ENCODE data around the gene KLHL13. TPM values are rescaled to one million over a fixed set of nuclear protein-coding genes. Genes with fewer than 3 reads are reported as not detected.
"Not testable (repeated sequence)": the region's sequence is repeated elsewhere in the genome, so short reads cannot be mapped to it uniquely, and the experiment has no call there.

The KLHL13 gene
- polyA plus RNA-seq, 1 experiment = 10.7 TPM

DNA sequence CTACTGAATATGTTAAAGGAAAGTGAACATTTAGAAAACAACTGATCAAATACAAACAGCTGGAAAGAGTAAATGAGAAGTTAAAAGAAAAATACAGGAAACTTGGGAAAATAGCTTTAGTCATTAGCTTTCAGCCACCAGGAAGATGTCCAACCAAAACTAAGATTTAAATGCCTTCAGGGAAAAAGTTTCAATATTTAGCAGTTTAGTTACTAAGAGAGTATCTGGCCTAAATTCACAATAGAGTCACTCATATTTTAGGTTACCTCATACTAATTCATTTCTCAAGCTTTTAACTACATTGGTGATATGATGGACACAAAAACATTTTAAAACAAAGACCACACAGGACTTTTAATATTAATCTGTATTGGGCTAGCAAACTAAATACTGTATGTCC lies 13.1 kb upstream of the KLHL13 start:
- no peak overlapping the region for H3K4me3 ChIP-seq (ENCODE audit: low read depth, low read length)
- no peak for DNase-seq (ENCODE audit: low read depth, low spot score)
- no peaks in the 10 kb centered on the region for H3K9me3 ChIP-seq (ENCODE audit: control insufficient read depth, insufficient read depth, low read length)
- no peak overlapping the region for H3K27ac ChIP-seq (ENCODE audit: low read depth, low read length)
- ChIA-PET POLR2A (no interaction called here), CTCF (interaction anchor here (0.6 kb wide), 1 partner anchor 1925 kb away, joined by 3 read pairs; no protein-coding TSS in a partner anchor)
- H3K27me3 ChIP-seq (ENCODE audit: control insufficient read depth, insufficient read depth, low read length) = no peaks in the 10 kb centered on the region
- no peak for TF ChIP-seq CTCF (IDR thresholded peaks at IDR 0.05; ENCODE audit: low read depth, low read length)

GRCh38 chrX:118128724-118129123 lies 12.1 kb upstream of the KLHL13 start:
- POLR2A ChIA-PET = no interaction called here
- DNase-seq (ENCODE audit: low read depth, low spot score) = no peak
- Histone ChIP-seq H3K4me3 (ENCODE audit: low read depth, low read length) (no peak overlapping the region), H3K27me3 (ENCODE audit: control insufficient read depth, insufficient read depth, low read length) (no peaks in the 10 kb centered on the region), H3K27ac (ENCODE audit: low read depth, low read length) (no peak overlapping the region), H3K9me3 (ENCODE audit: control insufficient read depth, insufficient read depth, low read length) (no peaks in the 10 kb centered on the region)
- CTCF ChIA-PET = no interaction called here
- no peak for TF ChIP-seq CTCF (IDR thresholded peaks at IDR 0.05; ENCODE audit: low read depth, low read length)

DNA sequence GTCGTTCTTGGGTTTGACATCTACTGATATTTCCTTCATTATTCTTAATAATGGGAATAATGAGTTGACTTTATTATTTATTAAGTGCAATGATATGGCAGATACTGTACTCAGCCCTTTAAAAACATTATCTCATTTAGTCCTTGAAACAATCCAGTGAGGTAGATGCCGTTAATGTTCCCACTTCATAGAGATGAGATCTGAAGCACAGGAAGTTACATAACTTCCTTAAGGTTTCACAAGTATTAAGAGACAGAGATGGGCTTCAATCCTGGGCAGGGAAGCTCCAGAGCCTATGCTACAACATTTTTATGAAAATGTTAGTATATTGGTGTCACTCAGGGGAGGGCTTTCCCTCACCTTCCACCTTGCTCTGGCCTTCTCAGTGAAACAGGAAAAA lies 9.7 kb upstream of the KLHL13 start:
- H3K27me3 ChIP-seq (ENCODE audit: control insufficient read depth, insufficient read depth, low read length) = no peaks in the 10 kb centered on the region
- CTCF ChIA-PET = no interaction called here
- no peak overlapping the region for H3K27ac ChIP-seq (ENCODE audit: low read depth, low read length)
- no peaks in the 10 kb centered on the region for H3K9me3 ChIP-seq (ENCODE audit: control insufficient read depth, insufficient read depth, low read length)
- no peak overlapping the region for H3K4me3 ChIP-seq (ENCODE audit: low read depth, low read length)
- no peak for DNase-seq (ENCODE audit: low read depth, low spot score)
- no peak for TF ChIP-seq CTCF (IDR thresholded peaks at IDR 0.05; ENCODE audit: low read depth, low read length)
- POLR2A ChIA-PET = no interaction called here

- H3K4me3 ChIP-seq (ENCODE audit: low read depth, low read length); POLR2A ChIA-PET; DNase-seq (ENCODE audit: low read depth, low spot score); H3K9me3 ChIP-seq (ENCODE audit: control insufficient read depth, insufficient read depth, low read length); H3K27ac ChIP-seq (ENCODE audit: low read depth, low read length); H3K27me3 ChIP-seq (ENCODE audit: control insufficient read depth, insufficient read depth, low read length); CTCF ChIA-PET: not testable (repeated sequence)
Measured at GRCh38 chrX:118124243-118124642, 7.6 kb upstream of the KLHL13 start.

DNA sequence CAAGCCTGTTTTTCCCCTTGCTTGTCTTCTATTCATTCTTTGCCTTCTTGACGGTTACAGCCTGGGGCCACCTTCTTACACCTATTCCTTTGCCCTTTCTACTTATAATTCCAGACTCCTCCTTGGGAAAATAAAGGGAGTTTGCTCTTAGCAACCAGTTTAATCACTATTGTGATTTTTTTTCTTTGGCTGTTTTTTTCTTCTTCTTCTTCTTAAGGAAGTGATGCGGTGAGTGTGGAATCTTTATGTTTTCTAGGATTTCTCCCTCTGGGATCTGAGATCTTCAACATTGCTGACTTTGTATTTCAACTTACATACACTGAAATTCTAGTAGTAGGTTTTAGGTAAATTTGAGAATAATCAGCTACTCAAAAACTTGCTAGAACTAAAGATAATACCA lies 1.1 kb upstream of the KLHL13 start:
- no peak overlapping the region for H3K4me3 ChIP-seq (ENCODE audit: low read depth, low read length)
- no peak overlapping the region for H3K27ac ChIP-seq (ENCODE audit: low read depth, low read length)
- ChIA-PET CTCF (interaction anchor here (0.7 kb wide), 1 partner anchor 50 kb away, joined by 3 read pairs; no protein-coding TSS in a partner anchor), POLR2A (no interaction called here)
- DNase-seq (ENCODE audit: low read depth, low spot score) = no peak
- no peak for TF ChIP-seq CTCF (IDR thresholded peaks at IDR 0.05; ENCODE audit: low read depth, low read length)
- H3K27me3 ChIP-seq (ENCODE audit: control insufficient read depth, insufficient read depth, low read length) = no peaks in the 10 kb centered on the region
- H3K9me3 ChIP-seq (ENCODE audit: control insufficient read depth, insufficient read depth, low read length) = no peaks in the 10 kb centered on the region; the same call in 1 of the 2 replicates

All from AG04450 (cell line).